ENCODE results near the gene TBL1X. TPM values are rescaled to one million over a fixed set of nuclear protein-coding genes. Genes with fewer than 3 reads are reported as not detected.

Gene TBL1X
- total and polyA plus RNA-seq, 2 donors, result 6.8 to 11.5 TPM

- H3K27ac ChIP-seq (ENCODE audit: low read depth in 1 of 2, low read length in 1 of 2), result no peak overlapping the region
- peaks cover 3 to 14% of the 10 kb centered on the region in 2 donors for H3K36me3 ChIP-seq (ENCODE audit: control insufficient read depth in 2 of 2, insufficient read depth in 2 of 2, low read length in 1 of 2)
- no peaks in the 10 kb centered on the region for H3K9me3 ChIP-seq (ENCODE audit: control insufficient read depth in 2 of 2, insufficient read depth in 1 of 2, low read length in 1 of 2)
- 95% methylated on average over 10 of the region's 10 CpGs for WGBS
- no peak for DNase-seq (ENCODE audit: low read depth in 6 of 9, low spot score in 9 of 9)
- no peaks in the 10 kb centered on the region for H3K4me1 ChIP-seq (ENCODE audit: control insufficient read depth in 2 of 2, insufficient read depth in 2 of 2, low read length in 2 of 2)
- H3K27me3 ChIP-seq (ENCODE audit: control insufficient read depth in 2 of 2, insufficient read depth in 1 of 2, low read length in 1 of 2), result no peaks in the 10 kb centered on the region
- no peak overlapping the region for H3K4me3 ChIP-seq (ENCODE audit: low read length in 2 of 2)
These were observed 217.6 kb downstream of the TBL1X start for GRCh38 chrX:9682456-9682855.

GRCh38 chrX:9682861-9683260, 218.0 kb downstream of the TBL1X start:
- H3K4me1 ChIP-seq (ENCODE audit: control insufficient read depth in 2 of 2, insufficient read depth in 2 of 2, low read length in 2 of 2), result no peaks in the 10 kb centered on the region
- DNase-seq (ENCODE audit: low read depth in 6 of 9, low spot score in 9 of 9), result no peak
- no peak overlapping the region for H3K4me3 ChIP-seq (ENCODE audit: low read length in 2 of 2)
- peaks cover 4 to 17% of the 10 kb centered on the region in 2 donors for H3K36me3 ChIP-seq (ENCODE audit: control insufficient read depth in 2 of 2, insufficient read depth in 2 of 2, low read length in 1 of 2)
- no peaks in the 10 kb centered on the region for H3K9me3 ChIP-seq (ENCODE audit: control insufficient read depth in 2 of 2, insufficient read depth in 1 of 2, low read length in 1 of 2)
- no peaks in the 10 kb centered on the region for H3K27me3 ChIP-seq (ENCODE audit: control insufficient read depth in 2 of 2, insufficient read depth in 1 of 2, low read length in 1 of 2)
- H3K27ac ChIP-seq (ENCODE audit: low read depth in 1 of 2, low read length in 1 of 2), result no peak overlapping the region
- 96% methylated on average over 6 of the region's 6 CpGs for WGBS

DNA sequence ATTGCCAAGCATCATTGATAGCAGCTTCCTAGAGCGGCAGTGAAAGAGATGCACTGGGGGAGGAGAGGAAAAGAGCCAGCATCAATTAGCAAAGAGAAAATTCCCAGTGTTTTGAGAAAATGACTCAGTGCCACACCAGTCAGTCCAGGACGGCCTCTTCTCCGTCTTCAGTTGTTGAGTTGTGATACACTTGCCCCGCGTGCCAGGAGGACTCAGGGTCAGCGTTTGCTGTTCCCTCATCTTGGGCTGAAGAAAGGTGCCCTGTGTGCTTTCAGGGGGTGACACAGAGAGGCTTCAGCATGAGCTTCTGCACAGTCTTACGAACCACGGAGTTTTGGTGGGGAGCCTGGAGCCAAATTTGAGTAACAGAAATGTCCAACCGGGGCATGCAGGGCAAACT, 218.5 kb downstream of the TBL1X start:
- H3K36me3 ChIP-seq (ENCODE audit: control insufficient read depth in 2 of 2, insufficient read depth in 2 of 2, low read length in 1 of 2), result peaks cover 6 to 22% of the 10 kb centered on the region in 2 donors
- 97% methylated on average over 9 of the region's 9 CpGs for WGBS
- no peaks in the 10 kb centered on the region for H3K9me3 ChIP-seq (ENCODE audit: control insufficient read depth in 2 of 2, insufficient read depth in 1 of 2, low read length in 1 of 2)
- DNase-seq (ENCODE audit: low read depth in 6 of 9, low spot score in 9 of 9), result no peak
- H3K4me3 ChIP-seq (ENCODE audit: low read length in 2 of 2), result no peak overlapping the region
- no peaks in the 10 kb centered on the region for H3K27me3 ChIP-seq (ENCODE audit: control insufficient read depth in 2 of 2, insufficient read depth in 1 of 2, low read length in 1 of 2)
- no peak overlapping the region for H3K27ac ChIP-seq (ENCODE audit: low read depth in 1 of 2, low read length in 1 of 2)
- no peaks in the 10 kb centered on the region for H3K4me1 ChIP-seq (ENCODE audit: control insufficient read depth in 2 of 2, insufficient read depth in 2 of 2, low read length in 2 of 2)

- 98% methylated on average over 27 of the region's 27 CpGs for WGBS
- Histone ChIP-seq H3K9me3 (ENCODE audit: control insufficient read depth in 2 of 2, insufficient read depth in 1 of 2, low read length in 1 of 2) (no peaks in the 10 kb centered on the region), H3K4me3 (ENCODE audit: low read length in 2 of 2) (no peak overlapping the region), H3K27me3 (ENCODE audit: control insufficient read depth in 2 of 2, insufficient read depth in 1 of 2, low read length in 1 of 2) (no peaks in the 10 kb centered on the region), H3K36me3 (ENCODE audit: control insufficient read depth in 2 of 2, insufficient read depth in 2 of 2, low read length in 1 of 2) (peaks cover 28 to 48% of the 10 kb centered on the region in 2 donors), H3K4me1 (ENCODE audit: control insufficient read depth in 2 of 2, insufficient read depth in 2 of 2, low read length in 2 of 2) (no peaks in the 10 kb centered on the region), H3K27ac (ENCODE audit: low read depth in 1 of 2, low read length in 1 of 2) (no peak overlapping the region)
- DNase-seq (ENCODE audit: low read depth in 6 of 9, low spot score in 9 of 9), result no peak
These were observed 223.0 kb downstream of the TBL1X start for GRCh38 chrX:9687899-9688298.

DNA sequence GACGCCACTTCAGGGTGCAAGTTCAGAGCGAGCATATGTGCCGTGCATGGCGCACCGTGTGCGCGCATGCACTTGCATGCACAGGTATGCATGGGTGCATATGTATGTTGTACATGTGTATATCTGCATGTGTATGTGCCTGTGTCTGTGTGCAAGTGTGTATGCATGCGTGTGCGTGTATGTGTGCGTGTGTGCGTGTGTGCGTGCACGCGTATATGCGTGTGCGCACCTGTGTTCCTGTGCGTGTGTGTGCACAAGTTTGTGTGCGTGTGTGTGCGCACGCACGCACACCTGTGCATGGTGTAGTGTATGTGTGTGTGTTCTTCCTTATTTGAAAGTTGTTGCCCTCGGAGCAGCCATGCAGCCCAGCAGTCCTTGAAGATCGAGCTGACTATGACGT, 224.0 kb downstream of the TBL1X start:
- Histone ChIP-seq H3K4me1 (ENCODE audit: control insufficient read depth in 2 of 2, insufficient read depth in 2 of 2, low read length in 2 of 2) (no peaks in the 10 kb centered on the region), H3K27ac (ENCODE audit: low read depth in 1 of 2, low read length in 1 of 2) (no peak overlapping the region), H3K36me3 (ENCODE audit: control insufficient read depth in 2 of 2, insufficient read depth in 2 of 2, low read length in 1 of 2) (peaks cover 37 to 54% of the 10 kb centered on the region in 2 donors), H3K9me3 (ENCODE audit: control insufficient read depth in 2 of 2, insufficient read depth in 1 of 2, low read length in 1 of 2) (no peaks in the 10 kb centered on the region), H3K27me3 (ENCODE audit: control insufficient read depth in 2 of 2, insufficient read depth in 1 of 2, low read length in 1 of 2) (no peaks in the 10 kb centered on the region), H3K4me3 (ENCODE audit: low read length in 2 of 2) (no peak overlapping the region)
- no peak for DNase-seq (ENCODE audit: low read depth in 6 of 9, low spot score in 9 of 9)
- 98% methylated on average over 24 of the region's 24 CpGs for WGBS

- Histone ChIP-seq H3K9me3 (ENCODE audit: control insufficient read depth in 2 of 2, insufficient read depth in 1 of 2, low read length in 1 of 2) (no peaks in the 10 kb centered on the region), H3K36me3 (ENCODE audit: control insufficient read depth in 2 of 2, insufficient read depth in 2 of 2, low read length in 1 of 2) (peaks cover 40 to 51% of the 10 kb centered on the region in 2 donors), H3K27ac (ENCODE audit: low read depth in 1 of 2, low read length in 1 of 2) (no peak overlapping the region), H3K27me3 (ENCODE audit: control insufficient read depth in 2 of 2, insufficient read depth in 1 of 2, low read length in 1 of 2) (no peaks in the 10 kb centered on the region), H3K4me3 (ENCODE audit: low read length in 2 of 2) (no peak overlapping the region), H3K4me1 (ENCODE audit: control insufficient read depth in 2 of 2, insufficient read depth in 2 of 2, low read length in 2 of 2) (no peaks in the 10 kb centered on the region)
- no peak for DNase-seq (ENCODE audit: low read depth in 6 of 9, low spot score in 9 of 9)
- WGBS, result 98% methylated on average over 5 of the region's 5 CpGs
These were observed 225.2 kb downstream of the TBL1X start for GRCh38 chrX:9690046-9690445.

GRCh38 chrX:9693307-9694001, 228.6 kb downstream of the TBL1X start:
- Histone ChIP-seq H3K27me3 (ENCODE audit: control insufficient read depth in 2 of 2, insufficient read depth in 1 of 2, low read length in 1 of 2) (no peaks in the 10 kb centered on the region), H3K9me3 (ENCODE audit: control insufficient read depth in 2 of 2, insufficient read depth in 1 of 2, low read length in 1 of 2) (no peaks in the 10 kb centered on the region), H3K27ac (ENCODE audit: low read depth in 1 of 2, low read length in 1 of 2) (no peak overlapping the region), H3K36me3 (ENCODE audit: control insufficient read depth in 2 of 2, insufficient read depth in 2 of 2, low read length in 1 of 2) (peaks cover 39 to 44% of the 10 kb centered on the region in 2 donors), H3K4me1 (ENCODE audit: control insufficient read depth in 2 of 2, insufficient read depth in 2 of 2, low read length in 2 of 2) (no peaks in the 10 kb centered on the region), H3K4me3 (ENCODE audit: low read length in 2 of 2) (no peak overlapping the region)
- WGBS, result 72% methylated on average over 12 of the region's 12 CpGs
- DNase-seq (ENCODE audit: low read depth in 6 of 9, low spot score in 9 of 9), result no peak

GRCh38 chrX:9698576-9698975, 233.7 kb downstream of the TBL1X start:
- Histone ChIP-seq H3K9me3 (ENCODE audit: control insufficient read depth in 2 of 2, insufficient read depth in 1 of 2, low read length in 1 of 2) (no peaks in the 10 kb centered on the region), H3K27me3 (ENCODE audit: control insufficient read depth in 2 of 2, insufficient read depth in 1 of 2, low read length in 1 of 2) (no peaks in the 10 kb centered on the region), H3K4me1 (ENCODE audit: control insufficient read depth in 2 of 2, insufficient read depth in 2 of 2, low read length in 2 of 2) (no peaks in the 10 kb centered on the region), H3K36me3 (ENCODE audit: control insufficient read depth in 2 of 2, insufficient read depth in 2 of 2, low read length in 1 of 2) (peaks cover 17 to 24% of the 10 kb centered on the region in 2 donors), H3K27ac (ENCODE audit: low read depth in 1 of 2, low read length in 1 of 2) (no peak overlapping the region), H3K4me3 (ENCODE audit: low read length in 2 of 2) (no peak overlapping the region)
- no peak for DNase-seq (ENCODE audit: low read depth in 6 of 9, low spot score in 9 of 9)
- WGBS, result 98% methylated on average over 12 of the region's 12 CpGs

DNA sequence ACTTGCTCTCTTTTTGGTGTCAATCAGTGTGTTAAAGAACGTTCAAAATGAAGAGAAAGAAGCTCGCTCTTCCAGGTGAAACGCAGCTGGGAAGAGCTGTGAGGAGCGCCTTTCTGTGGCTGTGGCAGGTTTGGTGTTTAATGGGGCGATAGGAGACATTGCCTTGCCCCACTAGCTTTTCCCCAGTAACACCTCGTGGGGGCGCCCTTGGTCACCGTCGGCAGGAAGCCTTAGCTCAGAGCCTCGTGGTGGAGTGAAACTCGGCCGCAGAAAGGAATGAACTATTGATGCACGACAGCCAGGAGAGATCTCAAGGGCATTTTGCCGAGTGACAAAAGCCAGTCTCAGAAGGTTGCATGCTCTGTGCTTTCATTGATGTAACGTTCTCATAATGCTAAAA, 235.7 kb downstream of the TBL1X start:
- no peak overlapping the region for H3K27ac ChIP-seq (ENCODE audit: low read depth in 1 of 2, low read length in 1 of 2)
- H3K4me1 ChIP-seq (ENCODE audit: control insufficient read depth in 2 of 2, insufficient read depth in 2 of 2, low read length in 2 of 2), result no peaks in the 10 kb centered on the region
- H3K27me3 ChIP-seq (ENCODE audit: control insufficient read depth in 2 of 2, insufficient read depth in 1 of 2, low read length in 1 of 2), result no peaks in the 10 kb centered on the region
- H3K4me3 ChIP-seq (ENCODE audit: low read length in 2 of 2), result no peak overlapping the region
- no peak for DNase-seq (ENCODE audit: low read depth in 6 of 9, low spot score in 9 of 9)
- WGBS, result 93% methylated on average over 15 of the region's 15 CpGs
- H3K36me3 ChIP-seq (ENCODE audit: control insufficient read depth in 2 of 2, insufficient read depth in 2 of 2, low read length in 1 of 2), result peaks cover 21 to 24% of the 10 kb centered on the region in 2 donors
- H3K9me3 ChIP-seq (ENCODE audit: control insufficient read depth in 2 of 2, insufficient read depth in 1 of 2, low read length in 1 of 2), result no peaks in the 10 kb centered on the region
